K562 (cell line): Measurements from ENCODE around the gene CROCC2. TPM values are rescaled to one million over a fixed set of nuclear protein-coding genes. Genes with fewer than 3 reads are reported as not detected.

Experiments
- ATAC-seq: fragments of 200-7000 bp; cut with Tn5 transposase; 3 replicates; pipeline ENCODE4 v1.9.1; 2020; ENCODE audit warnings: moderate library complexity
- BruUV-seq: library from RNA; stranded (reverse); fragments of 400-500 nt; replicated peaks from 2 replicates; lab custom pipeline; 2021; lab: Mats Ljungman, UMichigan
- CTCF ChIA-PET: fragments of 300-600 bp; formaldehyde crosslinking; extraction: SDS; loops from one replicate; lab custom pipeline; 2021; ENCODE audit warnings: low intra/inter-chr PET ratio; lab: Yijun Ruan, JAX
- POLR2A ChIA-PET: fragments of 300-600, 350-650 bp; sonication (Branson Sonifier 250); formaldehyde crosslinking; extraction: SDS; loops from one replicate; lab custom pipeline; 2021; ENCODE audit warnings: antibody characterized with exemption, inconsistent platforms; lab: Yijun Ruan, JAX
- DNase-seq, 4 experiments: peaks; one replicate each; pipeline versions ENCODE4 v3.0.0 to v3.0.0-alpha.2; 2011 to 2018; ENCODE audit warnings: low spot score in 3 of 4, mixed read lengths in 3 of 4; ENCODE audit errors: extremely low read depth in 1 of 4
- FAIRE-seq: peaks from 2 replicates; lab custom pipeline; 2011; peaks lifted over from hg19 to GRCh38; lab: Jason Lieb, UNC
- H2AFZ ChIP-seq: 2 replicates; pipeline ENCODE4 v1.6.0; 2011; ENCODE audit warnings: low read depth, low read length, control low read depth, inconsistent platforms
- H3K27ac ChIP-seq: fragments of 200-600 bp; 3 replicates; pipeline ENCODE4 v1.8.0; 2011; ENCODE audit warnings: low read depth, mild to moderate bottlenecking, control low read depth, inconsistent platforms, low read length, moderate library complexity, mixed read lengths; ENCODE audit errors: extremely low read depth
- H3K27me3 ChIP-seq, 2 experiments: fragments of 300-600 bp in 1 of 2; 2 replicates in 1 of 2; 3 replicates in 1 of 2; pipeline versions ENCODE4 v1.6.0 to v1.8.0; 2011; ENCODE audit warnings: inconsistent platforms in 2 of 2, low read length in 2 of 2, mild to moderate bottlenecking in 1 of 2, mixed read lengths in 1 of 2, moderate library complexity in 1 of 2; ENCODE audit not compliant: control insufficient read depth in 2 of 2, insufficient read depth in 2 of 2
- H3K36me3 ChIP-seq: fragments of 300-600 bp; 3 replicates; pipeline ENCODE4 v1.8.0; 2011; ENCODE audit warnings: mild to moderate bottlenecking, low read length, inconsistent platforms; ENCODE audit not compliant: control insufficient read depth, insufficient read depth
- H3K4me1 ChIP-seq, 2 experiments: fragments of 200-600 bp in 1 of 2; replicated peaks in 1 of 2; 2 replicates in 1 of 2; 3 replicates in 1 of 2; pipeline versions ENCODE4 v1.5.1 to v1.8.0; 2011; ENCODE audit warnings: inconsistent platforms in 2 of 2, low read length in 2 of 2, mild to moderate bottlenecking in 1 of 2, mixed read lengths in 1 of 2, moderate library complexity in 1 of 2; ENCODE audit not compliant: control insufficient read depth in 2 of 2, insufficient read depth in 2 of 2
- H3K4me2 ChIP-seq: 2 replicates; pipeline ENCODE4 v1.6.1; 2011; ENCODE audit warnings: low read length, control low read depth, inconsistent platforms, mixed read lengths; ENCODE audit not compliant: insufficient read depth
- H3K4me3 ChIP-seq: fragments of 200-600 bp; sonication (generic), shearing (Covaris generic); 2 replicates; pipeline ENCODE4 v1.5.1; 2016; ENCODE audit warnings: control low read depth, inconsistent platforms
- H3K79me2 ChIP-seq: fragments of 200-600 bp; 3 replicates; pipeline ENCODE4 v1.8.0; 2011; ENCODE audit warnings: low read length, inconsistent platforms; ENCODE audit not compliant: control insufficient read depth, insufficient read depth
- H3K9ac ChIP-seq, 2 experiments: 2 replicates each; pipeline versions ENCODE4 v1.6.0 to v1.6.1; 2011; ENCODE audit warnings: low read depth in 2 of 2, low read length in 2 of 2, control low read depth in 1 of 2, inconsistent platforms in 1 of 2, mild to moderate bottlenecking in 1 of 2, mixed read lengths in 1 of 2; ENCODE audit not compliant: insufficient read depth in 1 of 2
- H3K9me1 ChIP-seq: one replicate; pipeline ENCODE4 v1.6.0; 2011; ENCODE audit warnings: inconsistent platforms, mild to moderate bottlenecking, low read length, moderate library complexity; ENCODE audit not compliant: control insufficient read depth, insufficient read depth
- H3K9me3 ChIP-seq: replicated peaks from 2 replicates; pipeline ENCODE4 v1.5.1; 2011; ENCODE audit warnings: low read depth, low read length, inconsistent platforms; ENCODE audit not compliant: control insufficient read depth, insufficient read depth
- H4K20me1 ChIP-seq: replicated peaks from 2 replicates; pipeline ENCODE4 v1.6.1; 2011; ENCODE audit warnings: low read length, inconsistent platforms, mixed read lengths; ENCODE audit not compliant: control insufficient read depth, insufficient read depth
- BCL6 ChIP-seq: fragments of 250-450 bp; sonication (Bioruptor Pico); IDR thresholded peaks from 2 replicates; pipeline ENCODE4 v1.4.0; 2020
- BRF1 ChIP-seq: IDR thresholded peaks from 3 replicates; pipeline ENCODE4 v1.6.1; 2011; ENCODE audit warnings: borderline replicate concordance, mild to moderate bottlenecking; ENCODE audit not compliant: insufficient read length; ENCODE audit errors: extremely low read depth
- CCAR2 ChIP-seq: fragments of 200-400 bp; formaldehyde crosslinking; IDR thresholded peaks from 2 replicates; pipeline ENCODE4 v1.6.1; 2017; ENCODE audit warnings: mild to moderate bottlenecking, low read depth, low read length
- GATA2 ChIP-seq: sonication (generic); formaldehyde crosslinking; IDR thresholded peaks from 2 replicates; pipeline ENCODE4 v1.4.0; 2020; ENCODE audit warnings: mild to moderate bottlenecking, missing genetic modification reagents
- LEF1 ChIP-seq: fragments of 450-650 bp; IDR thresholded peaks from 2 replicates; pipeline ENCODE4 v1.6.1; 2016; ENCODE audit warnings: mild to moderate bottlenecking
- OTX1 ChIP-seq: fragments of 450-650 bp; formaldehyde crosslinking; IDR thresholded peaks from 2 replicates; pipeline ENCODE4 v1.4.0; 2022; ENCODE audit warnings: mild to moderate bottlenecking
- PTRF ChIP-seq: fragments of 450-650 bp; IDR thresholded peaks from 2 replicates; pipeline ENCODE4 v1.6.1; 2016; ENCODE audit warnings: mild to moderate bottlenecking, missing genetic modification characterization, missing compliant biosample characterization
- SRSF1 ChIP-seq: fragments of 200-400 bp; formaldehyde crosslinking; IDR thresholded peaks from 2 replicates; pipeline ENCODE4 v1.6.1; 2017; ENCODE audit warnings: mild to moderate bottlenecking, low read depth, low read length, moderate library complexity
- ZFPM2 ChIP-seq: fragments of 250-450 bp; sonication (Bioruptor Pico); IDR thresholded peaks from 2 replicates; pipeline ENCODE4 v1.5.1; 2022; ENCODE audit warnings: mild to moderate bottlenecking
- ZNF354B ChIP-seq: fragments of 250-450 bp; sonication (Bioruptor Pico); IDR thresholded peaks from 2 replicates; pipeline ENCODE4 v1.4.0; 2020
- ZNF586 ChIP-seq: fragments of 450-650 bp; formaldehyde crosslinking; conservative IDR thresholded peaks from 2 replicates; pipeline ENCODE4 v1.4.0; 2020; ENCODE audit warnings: mild to moderate bottlenecking, moderate library complexity
- ZNF695 ChIP-seq: fragments of 450-650 bp; formaldehyde crosslinking; IDR thresholded peaks from 2 replicates; pipeline ENCODE4 v1.4.0; 2020; ENCODE audit warnings: mild to moderate bottlenecking, moderate library complexity
- ZNF764 ChIP-seq: fragments of 250-450 bp; sonication (Bioruptor Pico); IDR thresholded peaks from 2 replicates; pipeline ENCODE4 v1.4.0; 2020; ENCODE audit warnings: low read depth, mild to moderate bottlenecking, moderate library complexity
- ZNF77 ChIP-seq: fragments of 250-450 bp; sonication (Bioruptor Pico); IDR thresholded peaks from 2 replicates; pipeline ENCODE4 v1.5.0; 2020
- ZZZ3 ChIP-seq: fragments of 450-650 bp; IDR thresholded peaks from 2 replicates; pipeline ENCODE4 v1.6.1; 2016; ENCODE audit warnings: antibody characterized with exemption, mild to moderate bottlenecking, moderate library complexity
- WGBS: fragments of 100-300 bp; shearing (Covaris generic); methylation state at CpG from one replicate; pipeline ENCODE4 v1.1.6; 2016; ENCODE audit warnings: low coverage, mixed read lengths; ENCODE audit not compliant: insufficient coverage; ENCODE audit errors: missing lambda C conversion rate; 5-methylcytosine and 5-hydroxymethylcytosine counted together
- in situ Hi-C: fragments of 300-500 bp; cut with MboI; formaldehyde crosslinking; loops from 4 replicates; pipeline ENCODE4 v1.15.0; 2018; ENCODE audit warnings: inconsistent platforms, mixed read lengths
- intact Hi-C: fragments of 100-400 bp; cut with micrococcal nuclease; formaldehyde crosslinking; loops from 2 replicates; pipeline ENCODE4 v1.14.2; 2022
- polyA plus RNA-seq, 8 experiments: library from polyadenylated mRNA; depleted of rRNA in 4 of 8; stranded (reverse) in 5 of 8; unstranded in 3 of 8; fragments of >200 nt; fragmentation: Nextera tagmentation in 2 of 8; fragmentation: Illumina TruSeq in 1 of 8; extraction: Ambion mirVana in 2 of 8; extraction: Trizol in 1 of 8; gene quantifications; 2 replicates each; pipeline versions ENCODE4 v1.2.1 to v1.2.3, GENCODE V29; 2011 to 2014; ENCODE audit warnings: inconsistent platforms in 1 of 8, missing spikeins in 1 of 8
- total RNA-seq, 7 experiments: library from RNA; depleted of rRNA in 6 of 7; stranded (reverse); fragments of >200 nt in 6 of 7; fragmentation: Illumina TruSeq in 2 of 7; extraction: Trizol in 2 of 7; gene quantifications; 2 replicates each; pipeline versions ENCODE4 v1.2.1 to v1.2.3, GENCODE V29; 2011 to 2021; ENCODE audit warnings: low replicate concordance in 1 of 7
- TF ChIP-seq, protein P1 (sequence below): fragments of 250-450 bp; sonication (Bioruptor Pico); IDR thresholded peaks from 2 replicates; pipeline ENCODE4 v1.5.0; 2022; ENCODE audit warnings: mild to moderate bottlenecking

Gene CROCC2
- total and polyA plus RNA-seq, 9 of the 15 experiments (the other 6 are each of a cell fraction or from before 2014, with no cell fraction given), result not detected

GRCh38 chr2:240890691-240891090, 15.4 kb upstream of the CROCC2 start:
- no peak overlapping the region for H3K27ac ChIP-seq
- no peak overlapping the region for H3K9ac ChIP-seq
- FAIRE-seq (no peak), DNase-seq (no peak), ATAC-seq (no peak)
- no peak overlapping the region for H3K4me2 ChIP-seq
- H4K20me1 ChIP-seq, result no peaks in the 10 kb centered on the region
- no peak for TF ChIP-seq CCAR2
- TF ChIP-seq GATA2 (CRISPR knock-in tag), result no peak
- no peak for TF ChIP-seq OTX1 (CRISPR knock-in tag)
- TF ChIP-seq BRF1, result no peak
- no peak for TF ChIP-seq SRSF1
- TF ChIP-seq ZNF354B (CRISPR knock-in tag), result no peak
- no peak for TF ChIP-seq ZZZ3
- TF ChIP-seq ZFPM2 (CRISPR knock-in tag), result no peak
- no peak for TF ChIP-seq LEF1
- TF ChIP-seq BCL6 (CRISPR knock-in tag), result no peak
- TF ChIP-seq, protein P1, sequence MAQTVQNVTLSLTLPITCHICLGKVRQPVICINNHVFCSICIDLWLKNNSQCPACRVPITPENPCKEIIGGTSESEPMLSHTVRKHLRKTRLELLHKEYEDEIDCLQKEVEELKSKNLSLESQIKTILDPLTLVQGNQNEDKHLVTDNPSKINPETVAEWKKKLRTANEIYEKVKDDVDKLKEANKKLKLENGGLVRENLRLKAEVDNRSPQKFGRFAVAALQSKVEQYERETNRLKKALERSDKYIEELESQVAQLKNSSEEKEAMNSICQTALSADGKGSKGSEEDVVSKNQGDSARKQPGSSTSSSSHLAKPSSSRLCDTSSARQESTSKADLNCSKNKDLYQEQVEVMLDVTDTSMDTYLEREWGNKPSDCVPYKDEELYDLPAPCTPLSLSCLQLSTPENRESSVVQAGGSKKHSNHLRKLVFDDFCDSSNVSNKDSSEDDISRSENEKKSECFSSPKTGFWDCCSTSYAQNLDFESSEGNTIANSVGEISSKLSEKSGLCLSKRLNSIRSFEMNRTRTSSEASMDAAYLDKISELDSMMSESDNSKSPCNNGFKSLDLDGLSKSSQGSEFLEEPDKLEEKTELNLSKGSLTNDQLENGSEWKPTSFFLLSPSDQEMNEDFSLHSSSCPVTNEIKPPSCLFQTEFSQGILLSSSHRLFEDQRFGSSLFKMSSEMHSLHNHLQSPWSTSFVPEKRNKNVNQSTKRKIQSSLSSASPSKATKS, result no peak
- no peak for TF ChIP-seq ZNF695 (CRISPR knock-in tag)
- TF ChIP-seq ZNF586 (CRISPR knock-in tag), result no peak
- no peak for TF ChIP-seq ZNF764
- no peak for TF ChIP-seq PTRF (tag)
- TF ChIP-seq ZNF77 (CRISPR knock-in tag), result no peak
- CTCF ChIA-PET, result no interaction called here
- H3K9me1 ChIP-seq, result no peaks in the 10 kb centered on the region
- POLR2A ChIA-PET, result interaction anchor here (0.5 kb wide), 1 partner anchor 810 kb away, joined by 3 read pairs; no protein-coding TSS in a partner anchor
- no peaks in the 10 kb centered on the region for H3K79me2 ChIP-seq
- no TSS peak for BruUV-seq
- H3K36me3 ChIP-seq, result no peaks in the 10 kb centered on the region
- no peaks in the 10 kb centered on the region for H3K9me3 ChIP-seq
- no peak overlapping the region for H2AFZ ChIP-seq
- 0% methylated on average over 6 of the region's 14 CpGs for WGBS
- H3K4me3 ChIP-seq, result no peak overlapping the region
- H3K27me3 ChIP-seq, result peaks cover 0 to 11% of the 10 kb centered on the region in 2 experiments; a peak in 3 of 5 replicates
- in situ Hi-C loops (no loop called here), intact Hi-C loops (no loop called here)
- H3K4me1 ChIP-seq, result peaks cover 0 to 11% of the 10 kb centered on the region in 2 experiments; a peak in 2 of 5 replicates
